GM21381 (cell line): Measurements from ENCODE around the gene LDHAL6A.

ENCODE experiments used
- ATAC-seq: cut with Tn5 transposase; IDR thresholded peaks from one replicate; pipeline ENCODE4 v1.9.1; 2021; ENCODE audit warnings: mild to moderate bottlenecking, moderate library complexity; ENCODE audit not compliant: unreplicated experiment

LDHAL6A gene

DNA sequence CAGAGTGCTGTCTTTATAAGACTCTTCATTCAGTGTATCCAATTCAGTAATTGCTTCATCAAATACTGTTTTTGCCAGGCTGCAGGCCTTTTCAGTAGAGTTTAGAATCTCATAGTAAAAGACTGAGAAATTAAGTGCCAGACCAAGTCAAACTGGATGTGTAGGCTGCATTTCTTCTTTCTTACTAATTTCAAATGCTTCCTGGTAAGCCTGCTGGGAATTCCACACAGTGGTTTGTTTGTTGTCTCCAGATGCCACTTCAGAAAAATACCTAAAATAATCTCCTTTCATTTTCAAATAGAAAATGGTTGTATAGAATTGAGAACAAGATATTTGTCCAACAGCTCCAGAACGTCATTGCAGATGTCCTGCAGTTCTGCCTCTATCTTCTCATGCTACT lies 34.7 kb downstream of the LDHAL6A start:
- ATAC-seq = no peak

DNA sequence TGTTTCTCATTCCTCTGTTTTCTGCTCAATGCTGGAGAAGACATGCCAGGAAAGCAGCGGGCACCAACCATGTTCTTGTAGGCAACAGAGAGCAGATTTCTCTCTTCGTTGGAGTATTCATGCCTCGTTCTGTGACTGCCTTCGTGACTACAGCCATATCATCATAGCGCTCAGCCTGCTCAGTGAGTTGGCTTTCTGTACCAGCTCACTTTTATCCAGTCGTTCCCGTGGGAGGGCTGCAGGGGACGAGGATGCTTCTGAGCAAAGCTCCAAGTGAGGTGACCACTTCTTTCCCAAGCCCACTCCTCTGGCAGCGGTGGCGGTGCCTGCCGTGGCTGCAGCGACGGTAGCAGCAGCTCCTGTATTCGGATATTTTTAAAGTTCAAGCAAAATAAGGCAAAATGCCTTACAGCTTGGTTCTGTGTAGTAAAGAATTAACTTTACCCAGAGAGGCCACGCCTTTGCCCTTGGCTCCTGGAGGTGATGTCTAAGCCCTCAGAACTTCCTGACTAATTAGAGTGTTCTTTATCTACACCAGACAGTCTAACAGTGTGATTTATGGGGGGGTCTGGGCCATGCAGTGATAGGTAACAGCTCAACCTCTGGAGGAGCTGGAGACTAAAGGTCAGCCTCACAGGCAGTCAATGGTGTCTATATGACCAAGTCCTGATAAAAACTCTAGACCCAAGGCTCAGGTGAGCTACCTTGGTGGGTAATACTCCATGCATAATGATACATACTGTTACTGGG lies 35.3 kb downstream of the LDHAL6A start:
- no peak for ATAC-seq

DNA sequence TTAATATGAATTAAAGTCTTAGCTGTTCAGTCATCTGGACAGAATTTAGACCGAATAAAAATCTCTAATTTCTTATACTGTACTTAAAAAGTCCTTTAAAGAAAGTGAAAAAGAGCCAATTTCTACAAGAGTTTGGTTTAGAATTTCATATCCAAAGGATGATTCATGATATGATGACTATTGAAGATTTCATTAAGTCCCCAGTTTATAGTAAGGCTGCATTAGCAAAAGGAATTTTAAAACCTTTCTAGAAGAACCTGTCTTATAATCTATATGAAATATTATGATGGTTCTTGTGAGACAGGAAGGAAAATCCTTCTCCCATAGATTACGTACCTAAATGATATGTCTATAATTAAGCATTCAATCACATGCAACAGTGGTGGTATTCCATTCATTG lies 36.3 kb downstream of the LDHAL6A start:
- no peak for ATAC-seq

GRCh38 chr11:18492888-18493287 lies 37.2 kb downstream of the LDHAL6A start:
- ATAC-seq = no peak

- ATAC-seq = no peak
Measured at GRCh38 chr11:18493310-18493709, 37.7 kb downstream of the LDHAL6A start.

- ATAC-seq = no peak
Measured at GRCh38 chr11:18495271-18495670, 39.6 kb downstream of the LDHAL6A start.

DNA sequence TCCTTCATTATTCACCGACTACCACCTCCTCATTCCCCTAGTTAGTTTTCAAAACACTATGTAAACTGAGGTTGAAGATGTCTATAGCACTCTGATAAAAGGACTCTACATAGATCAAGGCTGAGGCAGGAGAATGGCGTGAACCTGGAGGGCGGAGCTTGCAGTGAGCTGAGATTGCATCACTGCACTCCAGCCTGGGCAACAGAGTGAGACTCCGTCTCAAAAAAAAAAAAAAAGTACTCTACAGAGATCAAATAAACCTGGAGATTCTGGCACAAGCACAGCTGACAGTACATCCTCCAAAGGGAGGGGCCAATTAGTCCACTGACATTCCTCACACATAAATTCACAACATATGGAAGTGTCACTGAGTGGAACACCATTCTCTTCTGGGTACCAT lies 40.0 kb downstream of the LDHAL6A start:
- no peak for ATAC-seq

- ATAC-seq = no peak
Measured at GRCh38 chr11:18498039-18498438, 42.4 kb downstream of the LDHAL6A start.

- ATAC-seq = no peak
Measured at GRCh38 chr11:18501629-18502028, 46.0 kb downstream of the LDHAL6A start.

DNA sequence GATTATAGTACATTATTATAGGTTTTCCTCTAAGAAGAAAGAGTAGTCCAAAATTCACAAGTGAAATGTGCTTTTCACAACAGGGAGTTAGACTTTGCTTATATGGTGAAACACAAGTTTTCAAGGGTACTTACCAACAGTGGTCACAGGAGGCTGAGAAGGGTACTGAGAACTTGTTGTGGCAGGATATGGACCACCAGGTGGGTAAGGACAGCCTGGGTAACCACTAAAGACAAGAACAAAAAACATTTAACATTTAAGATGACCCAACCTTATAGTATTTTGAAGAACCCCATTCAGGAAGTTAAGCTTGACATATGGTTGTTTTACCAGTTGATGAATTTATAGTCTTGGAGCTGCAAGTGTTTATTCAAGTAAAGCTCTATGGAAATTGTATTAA lies 46.7 kb downstream of the LDHAL6A start:
- no peak for ATAC-seq

GRCh38 chr11:18521122-18521521 lies 65.5 kb downstream of the LDHAL6A start:
- no peak for ATAC-seq

DNA sequence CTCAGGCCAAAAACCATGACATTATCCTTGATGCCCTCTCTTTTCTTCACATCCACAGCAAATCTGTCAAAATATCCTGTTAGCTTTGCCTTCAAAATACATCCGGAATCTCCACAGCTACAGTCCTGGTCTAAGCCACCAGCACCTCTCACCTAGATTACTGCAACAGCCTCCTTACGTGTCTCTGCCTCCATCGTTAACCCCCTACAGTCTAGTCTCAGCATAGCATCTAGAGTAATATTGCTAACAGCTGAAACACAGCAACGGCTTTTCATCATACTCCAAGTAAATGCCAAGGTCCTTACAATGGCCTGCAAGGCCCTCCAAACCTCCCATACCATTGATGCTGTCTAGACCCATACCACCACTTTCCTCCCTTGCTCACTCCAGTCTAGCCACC lies 66.7 kb downstream of the LDHAL6A start:
- no peak for ATAC-seq

- ATAC-seq = no peak
Measured at GRCh38 chr11:18523084-18523483, 67.4 kb downstream of the LDHAL6A start.

DNA sequence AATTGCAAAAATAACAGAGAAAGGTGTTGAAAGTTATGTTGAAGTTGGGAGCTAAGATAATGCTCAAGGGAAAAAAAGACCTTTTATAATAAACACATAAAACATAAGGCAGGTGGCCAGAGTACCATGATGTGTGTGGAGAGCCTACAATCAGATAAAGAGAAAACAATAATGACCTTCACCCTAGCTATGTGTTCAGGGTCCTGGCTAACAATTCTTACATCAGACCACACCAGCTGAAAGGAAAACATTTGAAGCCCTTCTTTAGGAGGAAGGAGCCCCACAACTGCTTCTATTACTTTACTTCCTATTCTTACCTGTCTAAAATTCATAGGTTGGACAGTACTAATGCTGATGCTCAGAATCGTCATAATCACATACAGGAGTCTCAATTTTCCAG lies 68.6 kb downstream of the LDHAL6A start:
- ATAC-seq = no peak

DNA sequence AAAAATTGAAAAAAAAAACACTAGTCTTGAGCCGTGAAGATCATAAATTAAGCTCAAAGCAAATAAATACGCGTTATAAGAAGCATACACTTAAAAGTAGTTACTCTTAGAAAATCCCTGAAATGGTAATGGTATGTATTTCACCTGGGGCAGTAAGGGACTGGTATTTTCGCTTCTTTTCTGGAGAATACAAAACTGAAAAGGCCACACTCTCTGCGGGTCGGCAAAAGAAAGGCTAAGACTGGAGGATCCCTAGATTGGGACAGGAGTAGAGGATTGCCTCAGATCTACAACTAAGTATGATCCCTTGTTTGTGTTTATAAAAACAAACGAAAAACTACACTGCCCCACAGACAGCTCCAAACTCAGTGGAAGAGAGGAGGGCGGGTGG lies 70.5 kb downstream of the LDHAL6A start:
- ATAC-seq = no peak

- ATAC-seq = peak; percentile 94
Measured at GRCh38 chr11:18526521-18527296, 71.1 kb downstream of the LDHAL6A start, which contains the start of gene TSG101. TSS of gene TSG101 (minus strand) at chr11:18526942. CDS start at chr11:18526816, 126 bp downstream.

- no peak for ATAC-seq
Measured at GRCh38 chr11:18527512-18527911, 71.9 kb downstream of the LDHAL6A start.
